Testis (tissue), 3 donors: Measurements from ENCODE around the gene TIMM8A. TPM values are rescaled to one million over a fixed set of nuclear protein-coding genes. Genes with fewer than 3 reads are reported as not detected.
A peak's percentile ranks its signal among the peaks of the same experiment; 100 is the strongest.

ENCODE experiments used
- DNase-seq: peaks from one replicate; pipeline ENCODE4 v3.0.0-alpha.2; 2019
- H3K27ac ChIP-seq, 2 donors: fragments of 200-600 bp; sonication (generic); one replicate each; pipeline ENCODE4 v1.5.1; 2019
- H3K27me3 ChIP-seq: fragments of 200-600 bp; sonication (generic); one replicate; pipeline ENCODE4 v1.5.1; 2019
- H3K36me3 ChIP-seq: fragments of 200-600 bp; sonication (generic); one replicate; pipeline ENCODE4 v1.5.1; 2017; ENCODE audit warnings: low read depth; ENCODE audit errors: missing control alignments
- H3K4me1 ChIP-seq: fragments of 200-600 bp; sonication (generic); one replicate; pipeline ENCODE4 v1.5.1; 2019
- H3K4me3 ChIP-seq, 2 donors: fragments of 200-600 bp; sonication (generic); one replicate each; pipeline ENCODE4 v1.5.1; 2017 to 2019
- H3K9me3 ChIP-seq: fragments of 200-600 bp; sonication (generic); one replicate; pipeline ENCODE4 v1.5.1; 2017
- POLR2A ChIP-seq: fragments of 450-650 bp; IDR thresholded peaks from one replicate; pipeline ENCODE4 v1.6.1; 2017; ENCODE audit warnings: antibody characterized with exemption, mild to moderate bottlenecking, moderate library complexity
- WGBS, 2 donors: methylation state at CpG; one replicate each; pipeline ENCODE4 v1.1.5; 2018; 5-methylcytosine and 5-hydroxymethylcytosine counted together
- intact Hi-C: fragments of 100-400 bp; cut with DNase I; formaldehyde crosslinking; loops from one replicate; pipeline ENCODE4 v1.15.1; 2023; ENCODE audit warnings: low total_unique reads
- polyA plus RNA-seq: library from polyadenylated mRNA; stranded (reverse); fragments of 350-450 nt; fragmentation: Illumina TruSeq; extraction: RNeasy Lipid Tissue Mini Kit (QIAGEN cat#74804); gene quantifications from one replicate; pipeline ENCODE4 v1.2.3, GENCODE V29; 2014; ENCODE audit warnings: low read depth, low replicate concordance; ENCODE audit not compliant: insufficient read depth
- total RNA-seq, 2 donors: library from RNA; depleted of rRNA; stranded (reverse); fragments of >200 nt; gene quantifications; one replicate each; pipeline ENCODE4 v1.2.3, GENCODE V29; 2016
- TF ChIP-seq, protein P1 (sequence below), 3 experiments: fragments of 450-650 bp in 2 of 3; fragments of 200-600 bp in 1 of 3; sonication (generic) in 1 of 3; IDR thresholded peaks; one replicate each; pipeline ENCODE4 v1.5.1; 2016 to 2019; ENCODE audit warnings: antibody characterized with exemption in 3 of 3, mild to moderate bottlenecking in 2 of 3, moderate library complexity in 1 of 3

TIMM8A gene
- total and polyA plus RNA-seq, 3 donors from 2014 or later = 8.2 to 11.1 (median 9.3) TPM

DNA sequence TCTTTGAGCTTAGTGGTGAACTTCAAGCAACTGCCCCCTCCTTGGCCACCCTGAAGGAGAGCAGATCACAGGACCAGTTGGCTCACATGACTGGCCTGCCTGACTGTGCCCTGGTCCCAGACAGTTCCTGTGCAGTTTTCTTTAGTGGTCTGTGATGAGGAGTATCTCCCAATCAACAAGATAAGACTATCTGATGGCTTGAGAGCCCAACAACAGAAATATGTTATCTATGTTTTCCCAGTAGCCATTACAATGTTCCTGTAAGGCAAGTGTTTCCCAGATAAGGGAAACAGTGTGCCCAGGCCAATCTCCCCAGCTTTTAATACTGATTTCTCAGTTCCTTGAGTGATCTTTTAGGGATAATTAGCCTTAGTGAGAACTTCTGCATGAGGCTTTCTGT is 14.2 kb upstream of the TIMM8A start:
- H3K36me3 ChIP-seq = no peaks in the 10 kb centered on the region
- intact Hi-C loops = no loop called here
- H3K4me3 ChIP-seq = no peak overlapping the region
- H3K27me3 ChIP-seq = no peaks in the 10 kb centered on the region
- H3K4me1 ChIP-seq = no peaks in the 10 kb centered on the region
- no peak overlapping the region for H3K27ac ChIP-seq
- TF ChIP-seq, protein P1, sequence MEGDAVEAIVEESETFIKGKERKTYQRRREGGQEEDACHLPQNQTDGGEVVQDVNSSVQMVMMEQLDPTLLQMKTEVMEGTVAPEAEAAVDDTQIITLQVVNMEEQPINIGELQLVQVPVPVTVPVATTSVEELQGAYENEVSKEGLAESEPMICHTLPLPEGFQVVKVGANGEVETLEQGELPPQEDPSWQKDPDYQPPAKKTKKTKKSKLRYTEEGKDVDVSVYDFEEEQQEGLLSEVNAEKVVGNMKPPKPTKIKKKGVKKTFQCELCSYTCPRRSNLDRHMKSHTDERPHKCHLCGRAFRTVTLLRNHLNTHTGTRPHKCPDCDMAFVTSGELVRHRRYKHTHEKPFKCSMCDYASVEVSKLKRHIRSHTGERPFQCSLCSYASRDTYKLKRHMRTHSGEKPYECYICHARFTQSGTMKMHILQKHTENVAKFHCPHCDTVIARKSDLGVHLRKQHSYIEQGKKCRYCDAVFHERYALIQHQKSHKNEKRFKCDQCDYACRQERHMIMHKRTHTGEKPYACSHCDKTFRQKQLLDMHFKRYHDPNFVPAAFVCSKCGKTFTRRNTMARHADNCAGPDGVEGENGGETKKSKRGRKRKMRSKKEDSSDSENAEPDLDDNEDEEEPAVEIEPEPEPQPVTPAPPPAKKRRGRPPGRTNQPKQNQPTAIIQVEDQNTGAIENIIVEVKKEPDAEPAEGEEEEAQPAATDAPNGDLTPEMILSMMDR (IDR thresholded peaks at IDR 0.05) = no peak
- no peak for TF ChIP-seq POLR2A
- DNase-seq = no peak
- no peaks in the 10 kb centered on the region for H3K9me3 ChIP-seq

DNA sequence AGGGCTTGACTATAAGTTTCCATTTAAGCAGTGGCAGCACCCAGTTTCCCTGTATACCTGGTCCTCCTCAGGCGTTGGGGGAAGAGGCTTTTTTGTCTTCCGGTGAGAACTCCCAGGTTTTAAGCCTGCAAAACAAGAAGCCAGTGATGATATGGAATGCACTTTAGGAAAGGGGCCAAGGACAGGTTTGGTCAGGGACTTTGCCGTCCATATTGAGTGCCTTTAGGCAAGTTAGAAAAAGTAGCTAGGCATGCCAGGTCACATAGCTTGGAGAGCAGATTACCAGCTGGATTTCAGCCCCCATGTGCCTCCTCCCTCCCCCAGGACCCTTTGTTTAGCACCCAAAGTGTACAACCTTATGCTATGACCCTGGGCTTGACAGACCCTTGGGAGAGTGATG is 13.6 kb upstream of the TIMM8A start:
- H3K27me3 ChIP-seq = no peaks in the 10 kb centered on the region
- H3K9me3 ChIP-seq = no peaks in the 10 kb centered on the region
- no peak for DNase-seq
- H3K4me3 ChIP-seq = no peak overlapping the region
- TF ChIP-seq, protein P1 (IDR thresholded peaks at IDR 0.05) = no peak
- TF ChIP-seq POLR2A = no peak
- no peaks in the 10 kb centered on the region for H3K36me3 ChIP-seq
- H3K27ac ChIP-seq = no peak overlapping the region
- intact Hi-C loops = no loop called here
- 61 to 85% methylated on average over 3 of the region's 3 CpGs for WGBS, 2 donors
- H3K4me1 ChIP-seq = no peaks in the 10 kb centered on the region

GRCh38 chrX:101360390-101360789 is 11.8 kb upstream of the TIMM8A start:
- no peak for TF ChIP-seq POLR2A
- TF ChIP-seq, protein P1 (IDR thresholded peaks at IDR 0.05) = no peak
- Histone ChIP-seq H3K27me3 (no peaks in the 10 kb centered on the region), H3K27ac (no peak overlapping the region), H3K4me3 (no peak overlapping the region), H3K9me3 (no peaks in the 10 kb centered on the region), H3K4me1 (no peaks in the 10 kb centered on the region), H3K36me3 (no peaks in the 10 kb centered on the region)
- 53 to 65% methylated on average over 2 to 7 of the region's 7 CpGs for WGBS, 2 donors
- peak; percentile 29 for DNase-seq
- intact Hi-C loops = no loop called here

DNA sequence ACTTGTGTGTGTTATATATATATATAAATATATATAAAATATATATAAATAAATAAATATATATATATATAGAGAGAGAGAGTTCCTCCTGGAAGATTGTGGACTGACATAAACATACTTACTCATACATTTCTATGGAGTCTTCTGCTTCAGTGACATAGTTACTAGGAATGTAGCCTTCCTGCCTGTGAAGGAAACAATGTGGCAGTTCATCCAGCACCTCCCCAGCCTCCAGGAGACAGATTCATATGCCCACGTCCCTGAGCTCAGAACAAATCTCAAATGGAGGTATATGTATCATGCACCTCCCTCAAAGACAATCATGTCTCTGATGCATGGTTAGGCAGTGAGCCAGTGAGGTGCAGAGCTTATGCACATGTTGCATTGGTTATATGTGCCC is 11.4 kb upstream of the TIMM8A start:
- Histone ChIP-seq H3K27ac (no peak overlapping the region), H3K4me1 (no peaks in the 10 kb centered on the region), H3K36me3 (no peaks in the 10 kb centered on the region), H3K27me3 (no peaks in the 10 kb centered on the region), H3K9me3 (no peaks in the 10 kb centered on the region), H3K4me3 (no peak overlapping the region)
- 25 to 38% methylated on average over 1 of the region's 1 CpG for WGBS, 2 donors
- peak; percentile 57 for DNase-seq
- TF ChIP-seq, protein P1 (IDR thresholded peaks at IDR 0.05) = no peak
- intact Hi-C loops = no loop called here

DNA sequence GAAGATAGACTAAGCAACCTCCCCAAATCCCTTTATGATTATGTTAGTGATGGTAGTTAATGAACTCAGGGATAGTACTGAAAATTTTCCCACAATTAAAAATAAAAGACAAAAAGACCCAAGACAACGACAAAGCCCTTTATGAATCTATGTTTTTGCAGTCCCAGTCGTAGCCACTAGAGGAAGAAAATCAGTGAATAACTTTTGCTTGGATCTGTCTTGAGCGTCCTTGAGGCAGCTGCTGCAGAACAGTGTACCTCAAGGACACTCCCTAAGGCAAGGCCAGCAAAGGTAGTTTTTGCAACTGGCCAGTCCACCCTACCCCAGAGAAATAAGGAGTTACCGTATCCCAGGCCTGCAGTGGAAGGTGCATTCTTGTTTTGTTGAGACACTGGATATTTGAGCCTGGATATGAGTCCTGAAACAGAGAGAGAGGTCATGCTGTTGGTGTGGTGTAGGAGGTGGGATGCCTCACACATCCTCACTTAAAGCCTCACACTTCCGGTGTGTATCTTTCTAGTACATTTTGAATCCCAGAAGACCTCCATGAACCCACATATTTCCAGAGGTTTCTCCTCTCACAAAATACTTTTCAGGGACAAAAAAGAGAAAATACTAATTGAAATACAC is 8.7 kb upstream of the TIMM8A start:
- Histone ChIP-seq H3K4me3 (no peak overlapping the region), H3K27ac (no peak overlapping the region), H3K4me1 (no peaks in the 10 kb centered on the region), H3K9me3 (no peaks in the 10 kb centered on the region), H3K27me3 (no peaks in the 10 kb centered on the region), H3K36me3 (no peaks in the 10 kb centered on the region)
- no peak for DNase-seq
- TF ChIP-seq, protein P1 (IDR thresholded peaks at IDR 0.05) = peak in 2 of 3 experiments; percentile 28 to 36
- no peak for TF ChIP-seq POLR2A
- intact Hi-C loops = no loop called here
- 33 to 39% methylated on average over 3 to 5 of the region's 5 CpGs for WGBS, 2 donors
